DMS53 treated with DMSO at 0.1 percent for 48 hours (cell line): Measurements from ENCODE around the gene SRSF9.

Experiments used
- DNase-seq: peaks from one replicate; lab custom pipeline; 2025; ENCODE audit not compliant: unreplicated experiment; lab: John Stamatoyannopoulos, UW

Gene SRSF9

DNA sequence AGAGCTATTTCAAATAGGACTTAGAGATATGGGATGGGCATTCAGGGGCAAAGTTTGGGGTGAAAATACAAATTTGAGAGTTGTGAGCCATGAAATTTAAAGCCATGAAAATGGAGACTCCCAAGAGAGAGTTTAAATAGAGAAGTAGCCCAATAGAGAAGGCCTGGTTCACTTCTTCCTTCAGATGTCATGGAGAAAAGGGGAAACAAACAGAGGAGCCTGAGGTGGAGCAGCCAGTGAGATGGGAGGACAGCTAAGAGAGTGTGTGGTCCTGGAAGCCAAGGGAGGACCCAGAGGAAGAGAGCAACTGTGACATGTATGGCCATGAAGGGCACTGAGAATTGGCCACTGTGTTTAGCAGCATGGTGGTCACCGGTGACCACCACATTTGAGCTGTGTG, 14.1 kb upstream of the SRSF9 start:
- DNase-seq = no peak

DNA sequence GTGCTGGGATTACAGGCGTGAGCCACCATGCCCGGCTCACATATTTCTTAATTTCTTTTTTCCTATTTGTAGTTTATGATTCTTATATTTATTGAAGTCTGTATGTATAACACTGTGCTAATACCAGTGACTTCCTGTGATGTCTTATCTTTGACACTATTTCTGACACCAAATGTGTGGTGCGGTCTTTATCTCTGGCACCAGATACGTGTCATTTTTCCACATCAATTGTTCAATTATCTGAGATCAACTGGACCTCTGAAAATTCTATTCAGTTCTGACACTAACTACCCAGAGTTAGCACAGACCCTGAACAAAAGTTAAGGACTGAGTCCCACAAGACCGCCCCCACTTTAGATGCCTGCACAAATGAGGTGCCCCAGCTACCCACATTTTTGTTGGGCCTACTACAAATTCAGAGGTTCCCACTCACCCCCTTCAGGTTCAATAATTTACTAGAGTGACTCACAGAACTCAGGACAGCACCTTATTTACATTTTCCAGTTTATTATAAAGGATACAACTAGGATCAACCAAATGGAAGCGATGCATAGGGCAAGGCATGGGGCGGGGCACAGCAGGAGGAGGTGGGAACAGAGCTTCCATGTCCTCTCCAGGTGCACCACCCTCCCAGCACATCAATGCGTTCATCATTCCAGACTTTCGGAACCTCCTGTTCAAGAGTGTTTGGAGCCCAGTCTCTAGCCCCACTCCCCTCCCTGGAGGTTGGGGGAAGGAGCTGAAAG, 11.6 kb upstream of the SRSF9 start:
- DNase-seq = no peak

DNA sequence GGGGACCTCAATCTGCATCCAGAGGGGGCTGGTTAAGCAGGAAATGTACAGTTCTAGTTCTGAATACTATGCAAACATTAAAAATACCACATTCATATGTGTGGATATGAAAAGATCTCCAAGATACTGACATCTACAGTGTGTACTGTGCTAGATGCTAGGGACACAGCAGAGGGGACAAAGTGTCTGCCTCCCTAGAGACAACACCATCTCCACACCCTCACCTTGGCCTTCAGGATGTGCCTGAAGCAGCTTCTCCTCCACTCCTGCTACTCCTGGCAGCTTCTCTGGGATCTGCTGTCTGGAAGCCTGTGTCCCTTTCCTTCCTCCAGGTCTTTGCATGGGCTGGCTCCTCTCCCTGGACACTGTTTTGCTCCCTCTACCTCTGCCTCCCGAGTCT, 10.7 kb upstream of the SRSF9 start:
- DNase-seq = no peak

DNA sequence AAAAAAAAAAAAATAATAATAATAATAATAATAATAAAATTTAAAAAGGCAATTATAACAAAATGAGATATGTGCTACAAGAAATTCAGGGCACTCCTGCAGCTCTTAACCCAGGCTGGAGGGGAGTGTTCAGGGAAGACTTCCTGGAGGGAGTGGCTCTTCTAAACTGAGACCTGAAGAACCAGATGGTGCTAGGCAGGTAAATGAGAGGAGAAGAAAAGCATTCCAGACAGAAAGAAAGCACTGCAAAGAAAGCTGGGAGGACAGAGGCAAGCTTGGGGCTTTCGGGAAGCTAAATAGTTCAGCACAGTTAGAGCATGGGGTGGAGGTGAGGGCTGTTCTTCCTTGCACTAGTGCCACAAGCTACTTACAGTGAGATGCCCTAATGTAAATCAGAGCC, 9.9 kb upstream of the SRSF9 start:
- DNase-seq = no peak

DNA sequence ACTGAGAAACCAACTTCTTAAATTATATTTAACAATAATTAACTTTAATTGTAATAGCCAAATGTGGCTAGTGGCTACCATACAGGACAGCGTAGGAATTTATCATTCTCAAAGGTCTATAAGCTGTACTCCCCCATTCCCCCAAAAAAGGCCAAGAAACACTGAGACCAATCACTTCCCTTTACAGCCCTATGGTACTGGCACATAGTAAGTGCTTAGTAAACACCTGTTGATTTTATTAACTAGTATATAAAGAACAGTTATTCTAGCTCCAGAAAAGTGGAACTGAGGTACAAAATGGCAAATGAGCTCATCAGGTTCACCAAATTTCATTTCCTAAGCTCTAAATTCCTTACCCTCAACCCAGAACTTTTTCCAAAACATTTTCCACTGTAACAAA, 6.1 kb upstream of the SRSF9 start:
- DNase-seq = no peak

DNA sequence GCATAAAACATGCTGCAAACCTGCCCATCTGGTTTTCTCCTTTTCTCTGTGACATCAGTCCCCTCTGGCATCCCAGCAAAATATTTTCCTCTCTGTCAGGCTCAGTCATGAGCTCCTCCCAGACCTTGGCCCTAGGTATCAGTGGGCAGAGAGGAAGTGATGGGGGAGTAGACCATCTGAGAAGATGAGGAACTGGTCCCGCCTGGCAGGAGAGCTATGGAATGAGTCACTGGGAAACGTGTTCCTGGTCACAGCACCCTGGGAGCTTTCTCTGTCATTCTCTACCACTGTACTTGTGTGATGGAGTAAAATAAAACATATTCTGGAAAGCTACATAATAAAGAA, 5.0 kb upstream of the SRSF9 start:
- DNase-seq = peak; percentile 91

DNA sequence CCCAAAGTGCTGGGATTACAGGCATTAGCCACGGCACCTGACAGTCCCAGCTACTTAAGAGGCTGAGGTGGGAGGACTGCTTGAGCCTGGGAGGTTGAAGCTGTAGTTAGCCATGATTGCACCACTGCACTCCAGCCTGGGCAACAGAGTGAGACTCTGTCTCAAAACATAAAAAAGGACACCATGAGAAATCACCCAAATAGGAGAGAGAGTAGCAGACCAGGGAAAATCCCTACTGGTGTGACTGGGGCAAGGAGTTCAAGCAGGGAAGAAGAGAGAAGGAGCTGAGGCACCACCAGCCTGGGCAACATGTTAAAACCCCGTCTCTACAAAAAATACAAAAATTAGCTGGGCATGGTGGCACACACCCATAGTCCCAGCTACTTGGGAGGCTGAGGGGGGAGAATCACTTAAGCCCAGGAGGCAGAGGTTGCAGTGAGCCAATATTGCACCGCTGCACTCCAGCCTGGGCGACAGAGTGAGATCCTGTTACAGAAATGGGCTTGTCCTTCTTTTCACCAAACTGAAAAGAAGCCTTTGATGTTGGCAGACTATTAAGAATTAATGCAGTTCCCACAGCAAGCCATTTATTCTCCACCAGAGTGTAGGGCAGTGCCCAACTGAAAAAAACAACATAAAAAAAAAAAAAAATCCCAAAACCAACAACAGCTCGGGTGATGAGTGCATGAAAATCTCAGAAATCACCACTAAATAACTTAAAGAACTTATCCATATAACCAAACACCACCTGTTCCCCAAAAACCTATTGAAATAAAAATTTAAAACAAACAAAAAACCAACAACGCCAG, 4.5 kb upstream of the SRSF9 start:
- DNase-seq = no peak

DNA sequence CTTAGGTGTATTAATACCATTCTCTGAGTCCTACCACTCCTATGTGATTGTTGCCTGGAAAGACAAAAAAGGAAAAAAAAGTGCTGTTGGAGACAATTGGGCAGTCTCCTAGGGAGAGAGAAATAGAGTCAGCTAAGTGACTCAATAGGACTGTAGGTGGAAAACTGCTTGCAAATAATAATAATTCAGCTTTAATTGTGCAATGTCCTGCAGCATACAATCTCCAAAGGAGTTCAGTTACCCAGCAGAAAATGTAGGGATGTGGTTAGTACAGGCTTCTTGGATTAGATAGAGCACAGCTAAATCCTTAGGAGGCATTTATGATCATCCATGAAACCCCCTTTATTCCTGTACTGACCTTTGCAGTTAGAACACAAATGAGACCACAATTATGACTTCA, 3.0 kb upstream of the SRSF9 start:
- no peak for DNase-seq

DNA sequence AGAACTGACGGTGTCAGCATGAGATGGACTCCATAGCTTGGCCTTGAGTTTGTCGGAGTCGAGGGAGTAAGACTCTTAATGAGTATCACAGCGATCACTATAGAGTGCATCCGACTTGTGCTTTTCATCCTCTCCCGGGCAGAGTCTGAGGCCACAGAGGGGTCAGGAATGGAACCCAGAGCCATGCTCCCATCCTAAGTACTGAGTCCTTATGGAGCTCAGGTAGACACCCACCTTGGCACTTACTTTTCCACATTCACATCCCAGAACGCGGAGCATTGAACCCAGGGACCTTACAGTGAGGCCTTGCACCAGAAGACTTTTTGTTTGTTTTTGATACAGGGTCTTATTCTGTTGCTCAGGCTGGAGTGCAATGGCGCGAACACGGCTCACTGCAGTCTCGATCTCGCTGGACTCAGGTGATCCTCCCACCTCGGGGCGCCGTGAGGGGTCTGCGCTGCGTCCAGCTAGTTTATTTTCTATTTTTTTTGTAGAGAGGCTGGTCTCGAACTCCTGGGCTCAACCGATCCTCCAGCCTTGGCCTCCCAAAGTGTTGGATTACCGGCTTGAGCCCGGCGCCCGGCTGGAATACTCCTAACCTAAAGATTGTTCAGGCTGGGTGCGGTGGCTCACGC, 719 bp upstream of the SRSF9 start:
- no peak for DNase-seq

DNA sequence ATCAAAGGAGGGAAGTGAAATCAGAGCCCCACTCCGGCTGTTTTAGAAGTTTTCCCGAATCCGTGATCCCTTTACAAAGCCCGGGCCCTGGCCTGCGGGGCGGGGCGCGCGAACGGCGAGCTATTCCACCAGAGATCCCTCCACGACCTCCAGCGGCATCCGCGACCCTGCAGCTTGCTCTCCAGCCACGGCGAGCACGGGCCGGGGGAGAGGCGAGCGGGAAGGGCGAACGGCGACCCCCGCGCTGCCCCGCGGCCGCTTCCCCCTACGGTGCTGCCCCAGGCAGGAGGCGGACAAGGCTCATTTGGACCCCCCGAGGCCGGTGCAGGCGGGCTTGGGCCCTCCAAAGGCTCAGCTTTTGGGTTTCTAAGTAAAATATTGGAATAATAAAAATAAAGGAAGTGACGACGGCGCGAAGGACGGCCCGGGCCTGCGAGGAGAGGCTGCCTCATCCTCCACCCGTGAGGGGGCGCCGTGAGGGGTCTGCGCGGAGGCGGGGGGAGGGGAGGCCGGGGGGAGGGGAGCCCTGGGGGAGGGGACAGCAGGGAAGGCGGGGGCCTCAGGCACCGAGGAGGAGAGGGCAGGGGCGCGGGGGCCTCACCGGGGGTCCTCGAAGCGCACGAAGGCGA, 613 bp downstream of the SRSF9 start:
- no peak for DNase-seq

DNA sequence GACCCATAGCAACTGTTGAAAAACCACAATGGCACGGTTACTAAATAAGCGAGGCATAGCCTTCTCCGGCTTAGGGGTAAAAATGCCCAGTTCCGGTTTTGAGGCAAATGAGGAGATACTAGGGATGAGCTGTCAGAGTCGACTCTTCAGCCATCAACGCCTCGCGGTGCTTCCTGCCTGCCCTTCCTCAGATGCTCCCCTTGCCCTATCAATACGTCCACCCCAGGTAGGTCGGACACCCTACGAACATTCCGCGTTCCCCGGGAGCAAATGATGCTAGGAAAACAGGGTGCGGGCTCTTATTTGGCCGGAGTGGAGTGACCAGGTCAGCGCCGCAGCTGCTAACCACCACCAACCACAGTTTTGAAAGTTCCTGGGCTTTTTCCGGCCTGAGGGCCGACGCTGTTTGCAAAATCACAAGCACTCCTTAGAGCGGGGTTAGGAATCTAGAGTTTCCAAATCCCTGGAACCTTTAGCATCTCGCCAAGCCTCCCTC, 1.2 kb downstream of the SRSF9 start:
- peak; percentile 52 for DNase-seq

DNA sequence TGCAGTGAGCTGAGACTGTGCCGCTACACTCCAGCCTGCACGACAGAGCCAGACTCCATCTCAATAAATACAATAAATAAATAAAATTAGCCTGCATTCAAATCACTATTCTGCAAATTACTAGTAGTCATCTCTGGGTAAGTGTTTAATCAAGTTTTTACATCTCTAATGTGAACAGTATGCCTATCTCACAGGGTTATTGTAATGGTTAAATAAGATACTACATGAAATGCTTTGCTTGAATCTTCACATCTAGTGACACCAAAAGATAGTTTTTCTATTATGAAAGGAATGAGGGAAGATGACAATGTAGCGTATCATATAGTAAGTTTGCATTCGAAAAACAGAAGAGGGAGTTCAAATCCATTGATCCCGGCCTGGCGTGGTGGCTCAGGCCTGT, 2.1 kb downstream of the SRSF9 start:
- DNase-seq = no peak

DNA sequence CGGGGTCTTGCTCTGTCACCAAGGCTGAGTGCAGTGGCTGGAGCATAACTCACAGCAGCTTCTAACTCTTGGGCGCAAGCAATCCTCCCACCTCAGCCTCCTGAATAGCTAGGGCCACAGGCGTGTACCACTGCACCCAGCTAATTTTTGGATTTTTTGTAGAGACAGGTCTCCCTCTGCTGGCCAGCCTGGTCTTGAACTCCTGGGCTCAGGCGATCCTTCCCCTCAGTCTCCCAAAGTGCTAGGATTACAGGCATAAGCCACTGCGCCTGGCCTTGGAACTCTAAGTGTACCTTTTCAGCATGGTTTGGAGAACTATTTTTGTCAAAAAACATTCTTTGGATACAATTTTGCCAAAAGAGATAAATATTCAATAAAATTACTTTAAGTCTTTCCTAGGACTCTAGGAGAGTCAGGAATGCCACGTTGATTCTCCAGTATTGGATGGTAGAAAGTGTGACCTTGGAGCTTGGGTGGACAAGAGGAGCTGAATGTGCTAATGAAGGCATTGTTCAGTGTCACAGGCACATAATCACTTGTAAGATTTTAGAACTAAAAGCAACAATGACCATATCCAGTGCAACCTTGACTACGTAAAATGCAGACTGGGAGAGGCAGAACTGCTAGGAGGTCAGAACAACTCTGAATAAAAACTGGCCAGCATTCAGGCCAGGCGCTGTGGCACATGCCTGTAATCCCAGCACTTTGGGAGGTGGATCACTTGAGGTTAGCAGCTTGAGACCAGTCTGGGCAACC, 2.8 kb downstream of the SRSF9 start:
- no peak for DNase-seq

DNA sequence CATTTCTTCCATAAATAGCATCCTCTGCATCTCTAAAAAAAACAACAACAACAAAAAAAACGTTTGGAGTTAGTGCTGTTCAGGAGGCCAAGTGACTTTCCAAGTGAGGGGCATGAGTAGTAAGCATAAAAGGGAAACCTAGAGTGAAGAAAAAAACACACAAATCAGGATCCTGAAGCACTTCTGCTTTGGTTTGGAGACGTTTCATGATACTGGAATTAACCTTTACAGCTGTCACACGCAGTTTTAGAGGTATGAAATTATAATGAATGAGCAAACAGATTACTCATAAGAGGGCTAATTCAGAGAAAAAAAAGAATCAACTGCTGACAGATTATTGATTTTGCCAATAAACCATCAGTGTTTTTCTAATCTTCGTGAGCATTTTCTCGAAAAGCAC, 3.8 kb downstream of the SRSF9 start:
- no peak for DNase-seq

DNA sequence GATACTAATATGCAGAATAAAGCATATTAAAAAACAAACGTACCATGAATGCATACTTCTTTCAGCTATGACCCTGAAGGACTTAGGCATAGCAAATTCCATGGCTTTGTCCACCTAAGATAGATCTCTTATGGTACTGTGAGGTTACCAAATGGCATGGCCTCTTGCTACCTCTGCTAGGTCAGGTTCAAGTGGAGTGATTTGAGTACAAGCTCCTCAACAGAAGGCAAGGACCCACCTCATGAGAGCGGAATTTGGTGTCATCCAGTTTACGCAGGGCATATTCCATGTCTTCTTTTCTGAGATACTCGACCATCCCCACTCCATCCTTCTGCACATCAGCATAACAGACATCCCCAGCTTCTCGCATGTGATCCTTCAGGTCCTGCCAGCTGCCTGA, 5.8 kb downstream of the SRSF9 start:
- DNase-seq = no peak

DNA sequence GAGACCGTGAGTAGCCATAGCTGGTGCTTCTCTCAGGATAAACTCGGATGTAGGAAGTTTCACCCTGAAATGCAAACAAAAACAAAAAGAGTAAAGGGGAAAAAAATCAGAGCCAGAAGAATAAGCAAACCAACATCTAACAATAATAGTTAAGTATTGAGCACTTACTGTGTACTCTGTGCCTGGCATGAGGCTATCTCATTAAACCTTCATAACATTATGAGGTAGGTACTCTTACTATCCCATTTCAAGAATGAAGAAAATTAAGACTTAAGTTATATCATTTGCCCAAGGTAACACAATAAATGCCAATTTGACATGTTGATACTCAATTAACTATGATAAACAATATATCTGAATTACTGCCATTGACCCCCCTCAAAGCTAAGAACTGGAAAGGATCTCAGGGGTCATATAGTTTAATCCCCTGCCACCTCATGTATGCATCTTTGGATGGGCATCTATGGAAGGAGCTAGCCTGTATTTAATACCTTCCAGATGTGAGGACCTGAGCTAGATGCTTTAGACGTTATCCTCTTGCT, 7.4 kb downstream of the SRSF9 start:
- DNase-seq = no peak

DNA sequence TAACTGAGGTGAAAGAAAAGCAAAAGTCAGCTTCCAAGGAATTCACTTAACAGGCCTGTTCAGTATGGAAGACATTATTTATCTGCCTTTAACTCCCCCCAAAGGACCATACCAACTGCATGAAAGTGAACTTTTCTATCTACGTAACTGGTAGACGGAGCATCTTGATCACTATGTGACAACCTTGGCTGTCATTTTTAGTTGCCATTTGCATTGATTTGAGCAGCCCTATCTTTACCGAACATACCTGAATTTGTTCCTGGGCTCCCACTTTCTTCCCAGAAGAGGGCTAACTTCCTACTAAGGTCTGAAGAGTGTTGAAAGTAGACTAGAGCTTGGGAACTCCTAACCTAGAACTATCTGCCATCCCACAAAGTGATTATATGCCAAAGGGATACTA, 9.4 kb downstream of the SRSF9 start:
- DNase-seq = no peak

DNA sequence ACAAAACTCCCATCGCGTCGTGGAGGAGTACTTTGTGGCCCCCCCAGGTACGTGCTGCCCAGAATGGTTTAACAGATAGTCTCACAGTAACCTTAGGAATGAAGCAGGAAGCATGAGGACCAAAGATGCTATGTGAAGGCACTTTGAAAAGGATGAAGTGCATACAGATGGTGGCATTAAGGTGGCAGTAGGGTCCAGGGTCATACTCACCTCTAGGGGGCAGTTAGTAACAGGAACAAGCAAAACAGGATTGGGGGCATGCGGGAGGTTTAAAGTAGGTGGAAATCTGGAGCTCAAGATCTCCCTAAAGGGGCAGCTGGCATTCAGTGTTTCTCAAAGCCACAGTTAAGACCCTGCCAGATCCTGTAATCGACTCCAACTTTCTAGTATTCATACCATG, 12.4 kb downstream of the SRSF9 start:
- DNase-seq = no peak

DNA sequence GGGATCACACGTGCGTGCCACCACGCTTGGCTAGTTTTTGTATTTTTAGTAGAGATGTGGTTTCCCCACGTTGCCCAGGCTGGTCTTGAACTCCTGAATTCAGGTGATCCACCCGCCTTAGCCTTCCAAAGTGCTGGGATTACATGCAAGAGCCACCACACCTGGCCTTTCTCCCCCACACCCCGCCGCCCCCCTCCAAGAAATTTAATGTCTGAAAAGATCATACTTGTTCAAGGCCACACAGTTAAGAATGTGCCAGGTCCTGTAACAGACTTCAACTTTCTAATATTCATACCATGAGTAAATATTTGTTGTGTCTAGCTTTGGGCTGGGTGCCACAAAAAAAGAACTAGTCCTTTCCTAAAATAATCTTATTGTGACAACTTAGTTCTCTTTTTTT, 14.2 kb downstream of the SRSF9 start:
- no peak for DNase-seq

DNA sequence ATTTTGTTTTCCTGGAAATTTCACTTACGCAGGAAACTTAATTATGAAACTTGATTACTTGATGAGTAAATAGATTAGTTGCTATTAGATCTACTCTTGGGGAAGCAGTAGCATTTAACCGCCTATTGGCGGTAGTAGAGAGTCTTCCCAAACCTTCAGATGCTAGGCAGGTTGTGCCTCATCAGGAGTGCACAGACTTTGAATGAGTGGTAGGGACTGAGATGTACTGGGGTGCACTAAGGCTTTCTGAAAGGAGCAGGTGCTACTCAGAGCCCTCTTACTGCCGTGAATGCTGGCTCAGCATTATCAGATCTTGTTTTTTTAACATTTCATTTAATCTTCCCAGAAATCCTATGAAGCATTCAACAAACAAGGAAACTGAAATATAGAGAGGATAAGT, 15.6 kb downstream of the SRSF9 start:
- DNase-seq = peak; percentile 31
